RWPE1 (cell line): ENCODE data around the gene EMD.

ENCODE experiments used
- CTCF ChIA-PET: fragments of 350-600 bp; sonication (Branson Sonifier 250); formaldehyde crosslinking; extraction: SDS; loops from one replicate; lab custom pipeline; 2021; lab: Yijun Ruan, JAX
- POLR2A ChIA-PET: fragments of 400-600 bp; formaldehyde crosslinking; extraction: SDS; loops from one replicate; lab custom pipeline; 2020; ENCODE audit warnings: antibody characterized with exemption; ENCODE audit not compliant: low non-redundant PET; lab: Yijun Ruan, JAX
- DNase-seq: peaks from one replicate; pipeline ENCODE4 v3.0.0; 2012; ENCODE audit warnings: low spot score
- H3K27ac ChIP-seq: fragments of 450-650 bp; 2 replicates; pipeline ENCODE4 v1.5.1; 2017
- CTCF ChIP-seq: fragments of 450-650 bp; conservative IDR thresholded peaks from 2 replicates; pipeline ENCODE4 v1.5.1; 2017; ENCODE audit warnings: low read depth, mild to moderate bottlenecking

The EMD gene

DNA sequence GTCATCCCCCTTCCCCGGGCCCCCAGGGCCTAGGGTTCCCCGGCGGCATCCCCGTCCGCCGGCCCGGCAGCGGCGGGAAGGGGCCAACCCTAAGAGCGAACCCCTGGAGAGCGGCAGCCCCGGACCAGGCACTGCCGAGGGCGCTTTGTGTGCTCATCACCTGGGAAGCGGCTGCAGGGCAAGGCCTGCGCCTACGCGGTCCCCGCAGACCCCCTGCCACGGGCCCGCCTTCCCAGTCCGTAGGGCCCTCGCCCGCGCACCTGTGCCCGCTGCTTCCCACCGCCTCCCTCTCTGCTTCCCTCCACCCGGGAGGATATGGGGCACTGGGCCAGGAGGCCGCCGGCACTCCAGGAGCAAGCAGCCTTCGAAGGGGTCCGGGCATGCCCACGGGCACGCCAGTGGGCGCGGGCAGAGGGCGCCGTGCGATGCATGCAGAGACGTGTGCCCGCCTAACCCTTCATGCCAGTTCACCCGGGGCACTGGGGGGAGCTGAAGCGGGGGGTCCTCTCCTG lies 7.2 kb upstream of the EMD start:
- no peak for TF ChIP-seq CTCF

GRCh38 chrX:154372612-154373022 lies 6.5 kb upstream of the EMD start:
- DNase-seq: no peak
- ChIA-PET POLR2A (no interaction called here), CTCF (interaction anchor here (0.6 to 2.1 kb wide), 5 partner anchors 10 to 169 kb away, joined by 3 to 13 read pairs (median 11); no protein-coding TSS in a partner anchor)
- TF ChIP-seq CTCF: no peak
- H3K27ac ChIP-seq: peak overlapping the region; percentile 97

More for the DNA sequence above, 7.2 kb upstream of the EMD start:
- ChIA-PET POLR2A (no interaction called here), CTCF (no interaction called here)
- H3K27ac ChIP-seq: peak overlapping the region; percentile 97
- no peak for DNase-seq

- peak overlapping the region; percentile 97 for H3K27ac ChIP-seq
- POLR2A ChIA-PET: interaction anchor here (1.1 kb wide), 1 partner anchor 86 kb away, joined by 3 read pairs; no protein-coding TSS in a partner anchor
Observed at GRCh38 chrX:154373340-154374306, 5.5 kb upstream of the EMD start.

GRCh38 chrX:154374313-154375155 lies 4.6 kb upstream of the EMD start, which contains the start of gene FLNA:
FLNA (minus strand) TSS chrX:154374634; CDS start chrX:154371245, 3,389 bp downstream.
- DNase-seq: no peak
- POLR2A ChIA-PET: interaction anchor here (1.1 kb wide), 1 partner anchor 85 kb away, joined by 3 read pairs; no protein-coding TSS in a partner anchor

More at GRCh38 chrX:154373340-154374306, 5.5 kb upstream of the EMD start:
- CTCF ChIA-PET: interaction anchor here (0.6 to 2.1 kb wide), 11 partner anchors 9 to 445 kb away, joined by 3 to 13 read pairs (median 4); no protein-coding TSS in a partner anchor
- DNase-seq: peak; percentile 52
- TF ChIP-seq CTCF: peak; percentile 81

GRCh38 chrX:154375156-154375504 lies 4.0 kb upstream of the EMD start:
- ChIA-PET POLR2A (no interaction called here), CTCF (no interaction called here)
- H3K27ac ChIP-seq: peak overlapping the region; percentile 97
- no peak for DNase-seq
- TF ChIP-seq CTCF: no peak

More at GRCh38 chrX:154374313-154375155, 4.6 kb upstream of the EMD start, which contains the start of gene FLNA:
- CTCF ChIA-PET: interaction anchor here (0.7 to 2.1 kb wide), 5 partner anchors 8 to 444 kb away, joined by 4 to 13 read pairs (median 11); no protein-coding TSS in a partner anchor
- TF ChIP-seq CTCF: no peak
- peak within 1 kb of the TSS; percentile 97 for H3K27ac ChIP-seq
